HG02840 (cell line): ENCODE measurements around the gene TSPAN18.

Experiments used
- ATAC-seq: cut with Tn5 transposase; IDR thresholded peaks from one replicate; pipeline ENCODE4 v1.9.1; 2021; ENCODE audit warnings: mild to moderate bottlenecking, moderate library complexity, moderate number of reproducible peaks; ENCODE audit not compliant: unreplicated experiment, low FRiP score

Gene TSPAN18

DNA sequence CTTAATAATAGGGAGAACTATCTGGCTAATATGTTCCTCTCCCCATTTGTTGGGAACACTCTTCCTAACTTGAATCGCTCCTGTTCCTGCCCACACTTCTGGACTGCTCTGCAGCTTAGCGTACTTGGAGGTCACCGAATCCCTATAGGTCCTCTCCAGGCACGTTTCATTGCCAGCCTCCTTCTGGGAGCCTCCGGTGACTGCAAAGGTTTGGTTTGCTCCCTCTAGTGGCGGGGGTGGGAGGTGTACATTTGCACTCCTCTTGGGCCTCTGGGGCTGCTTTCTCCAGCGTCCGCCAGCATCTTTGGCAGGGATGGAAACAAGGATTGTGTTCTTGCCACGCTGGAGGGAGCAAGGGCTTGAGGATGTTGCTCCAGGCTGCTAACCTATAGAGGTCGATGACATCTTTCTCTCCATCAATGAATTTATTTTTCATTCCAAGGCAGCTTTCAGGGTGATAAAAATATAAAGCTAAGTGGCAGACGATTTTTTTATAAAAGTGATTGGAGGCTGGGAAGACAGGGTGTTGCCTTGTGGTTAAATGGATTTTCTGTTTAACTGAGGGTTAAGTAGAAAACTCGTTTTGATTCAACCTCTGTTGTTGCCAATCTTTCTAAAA lies 48.7 kb downstream of the TSPAN18 start:
- no peak for ATAC-seq

DNA sequence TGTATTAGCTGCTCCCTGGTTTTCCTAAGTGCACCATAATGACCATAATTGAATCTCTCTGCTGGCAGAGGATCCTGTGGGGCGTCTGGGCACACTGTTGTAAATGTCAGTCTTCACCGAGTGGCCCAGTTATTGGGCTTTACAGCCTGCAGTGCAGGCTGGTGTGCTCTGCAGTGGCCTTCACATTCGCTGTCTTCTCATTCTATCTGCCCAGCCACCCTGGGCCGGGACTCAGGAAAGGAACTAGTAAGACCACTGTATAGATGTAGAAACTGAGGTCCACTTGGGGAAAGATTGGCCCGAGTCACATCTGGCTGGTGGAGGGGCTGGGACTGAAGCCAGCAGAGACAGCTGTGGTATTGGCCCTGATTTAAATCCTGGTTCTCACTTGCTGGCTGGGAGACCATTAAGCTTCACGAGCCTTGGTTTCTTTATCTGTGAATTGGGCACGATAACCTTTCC lies 49.3 kb downstream of the TSPAN18 start:
- no peak for ATAC-seq

DNA sequence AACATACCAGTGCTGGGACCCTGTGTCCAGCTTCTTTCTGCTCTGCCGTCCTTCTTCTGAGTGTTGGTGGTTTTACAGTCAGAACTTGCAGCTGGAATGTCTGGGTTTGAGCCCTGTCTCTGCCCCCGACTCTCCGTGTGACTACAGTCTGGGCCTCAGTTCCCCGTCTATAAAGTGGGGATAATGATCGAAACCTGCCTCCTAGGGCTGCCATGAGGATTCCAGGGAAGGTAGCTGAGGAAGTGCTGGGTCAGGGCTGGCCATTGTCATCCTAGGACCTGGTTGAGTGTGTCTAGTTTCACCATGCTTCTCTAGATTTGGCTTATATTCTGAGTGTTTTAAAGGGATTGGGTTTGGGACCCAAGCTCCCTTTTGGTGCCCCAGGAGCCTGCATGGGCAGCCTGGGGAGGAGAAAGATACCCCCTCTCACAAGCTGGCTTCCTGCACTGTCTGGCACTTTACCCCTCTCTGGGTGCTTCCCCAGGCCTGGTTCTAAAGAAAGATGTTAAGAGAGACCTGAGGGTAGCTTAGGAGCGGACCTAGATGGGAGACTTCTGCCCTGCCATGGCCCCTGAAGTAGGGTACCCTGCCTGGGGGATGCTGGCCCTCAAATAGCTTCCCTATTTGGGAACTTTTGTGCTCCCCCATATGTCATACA lies 49.9 kb downstream of the TSPAN18 start:
- ATAC-seq: no peak

- no peak for ATAC-seq
Measured at GRCh38 chr11:44777209-44778194, 50.7 kb downstream of the TSPAN18 start.

DNA sequence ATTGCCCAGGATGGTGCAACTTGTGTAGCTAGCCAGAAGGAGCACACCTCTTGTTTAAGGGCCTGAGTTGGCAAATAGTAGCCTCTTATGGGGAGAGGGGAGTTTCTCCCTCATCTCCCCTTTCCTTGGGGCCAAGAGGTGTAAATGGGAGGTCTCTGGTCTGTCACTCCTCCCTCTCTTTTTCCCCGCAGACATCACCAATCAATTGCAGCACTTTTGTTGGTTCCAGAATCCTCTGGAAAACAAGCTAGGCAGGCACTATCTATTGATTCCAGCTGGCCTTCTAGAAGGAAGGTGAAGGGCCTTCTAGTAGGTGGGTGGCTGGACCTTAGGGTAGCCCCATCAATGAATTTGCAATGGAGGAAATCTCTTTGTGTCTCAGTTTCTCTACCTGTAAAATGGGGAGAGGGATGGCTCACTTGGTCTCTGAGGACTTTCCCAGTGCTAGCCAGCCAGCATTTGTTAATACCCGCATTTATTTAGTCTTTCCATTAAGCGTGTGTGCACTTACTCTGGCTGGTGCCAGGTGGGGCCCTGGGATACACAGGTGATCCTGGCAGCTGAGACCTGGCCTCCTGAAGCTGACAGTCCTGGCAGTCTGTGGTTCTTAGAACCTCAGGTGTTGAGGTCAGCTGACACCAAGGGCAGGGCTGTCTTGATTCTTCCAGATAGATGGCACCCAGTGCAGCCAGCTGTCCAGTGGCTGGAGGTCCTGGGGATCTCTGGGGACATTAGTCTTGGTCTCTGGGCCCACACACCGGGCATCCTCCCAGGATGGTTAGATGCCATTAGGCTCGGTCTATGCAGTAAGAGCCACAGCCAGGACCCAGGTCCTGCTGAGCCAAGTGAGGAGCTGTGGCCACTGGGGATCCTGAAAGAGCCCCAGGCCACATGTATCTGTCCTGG lies 51.7 kb downstream of the TSPAN18 start:
- no peak for ATAC-seq

DNA sequence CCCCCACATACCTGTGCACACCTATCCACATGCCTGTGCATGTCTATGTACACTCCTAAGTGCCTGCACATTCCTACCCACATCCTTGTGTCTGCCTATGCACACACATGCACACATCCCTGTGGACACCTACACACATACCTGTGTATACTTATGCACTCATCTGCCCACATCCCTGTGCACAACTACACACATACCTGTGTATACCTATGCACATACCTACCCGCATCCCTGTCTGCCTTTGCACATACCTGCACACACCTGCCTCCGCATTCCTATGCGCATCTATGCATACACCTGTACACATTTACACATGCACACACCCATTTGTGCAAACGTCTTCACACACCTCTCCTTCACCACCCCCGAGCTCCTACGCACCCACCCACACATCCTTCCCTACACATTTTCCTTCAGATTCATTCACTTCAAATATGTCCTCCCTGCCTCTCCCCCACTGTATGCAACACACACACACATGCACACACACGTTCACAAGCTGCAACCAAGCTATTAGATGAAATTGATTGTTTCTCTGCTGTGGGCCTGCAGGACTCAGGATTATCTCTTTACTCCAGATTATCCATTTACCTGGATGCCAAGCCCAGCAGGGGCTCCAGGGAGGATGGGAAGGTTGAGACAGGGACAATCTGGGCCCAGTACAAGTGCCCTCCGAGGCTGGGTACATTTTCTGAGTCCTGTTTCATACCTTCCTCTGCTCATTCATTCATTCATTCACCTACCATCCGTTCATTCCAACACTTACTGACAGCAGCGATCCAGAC lies 53.2 kb downstream of the TSPAN18 start:
- ATAC-seq: no peak

DNA sequence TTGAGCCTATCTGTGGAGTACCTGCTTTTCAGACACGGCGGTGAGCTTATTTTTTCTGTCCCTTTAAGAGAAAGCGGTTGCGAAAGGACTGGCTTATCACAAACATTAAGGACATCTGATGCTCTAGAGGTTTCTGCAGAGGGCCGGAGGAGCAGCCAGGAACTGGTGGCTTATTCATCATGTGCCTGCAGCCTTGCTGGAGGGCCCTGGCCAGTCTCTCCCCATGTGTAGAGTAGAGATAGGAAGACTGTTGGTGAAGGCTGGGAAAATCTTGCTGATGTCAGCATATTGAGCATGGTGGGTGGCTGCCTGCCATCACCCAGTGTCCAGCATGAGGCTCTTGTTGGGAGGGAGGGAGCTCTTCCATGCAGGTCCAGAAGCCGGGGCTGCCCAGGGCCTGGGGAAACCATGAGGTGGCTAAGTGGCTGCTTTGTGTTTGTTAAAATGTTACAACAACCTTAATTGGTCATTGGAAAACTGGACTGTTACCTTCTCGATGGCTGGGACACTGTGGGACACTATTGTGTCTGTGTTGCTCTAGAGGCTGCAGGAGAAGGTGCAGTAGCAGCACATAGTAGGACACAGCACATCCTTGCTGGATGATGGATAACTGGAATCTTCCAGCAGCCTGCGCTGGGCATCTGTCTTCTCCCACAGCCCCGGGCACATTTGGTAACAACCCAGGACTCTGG lies 54.3 kb downstream of the TSPAN18 start:
- no peak for ATAC-seq

DNA sequence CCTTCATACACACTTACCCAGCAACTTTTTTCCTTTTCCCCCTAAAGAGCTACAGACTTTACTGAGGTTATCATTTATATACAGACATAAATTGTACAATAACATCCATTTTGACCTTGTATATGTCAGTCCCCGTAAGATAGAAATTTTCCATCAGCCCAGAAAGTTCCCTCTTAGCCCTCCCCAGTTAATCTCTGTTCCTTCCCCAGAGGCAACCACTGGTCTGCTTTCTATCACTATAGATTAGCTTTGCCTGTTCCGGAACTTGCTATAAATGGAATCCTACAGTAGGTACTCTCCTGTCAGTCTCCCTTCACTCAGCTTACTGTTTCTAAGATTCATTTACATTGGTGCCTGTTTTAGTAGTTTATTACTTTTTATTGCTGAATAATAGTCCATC lies 54.9 kb downstream of the TSPAN18 start:
- ATAC-seq: no peak

GRCh38 chr11:44782478-44782877 lies 55.7 kb downstream of the TSPAN18 start:
- no peak for ATAC-seq

GRCh38 chr11:44784436-44784760 lies 57.6 kb downstream of the TSPAN18 start:
- ATAC-seq: no peak

- no peak for ATAC-seq
Measured at GRCh38 chr11:44784851-44785250, 58.1 kb downstream of the TSPAN18 start.

- no peak for ATAC-seq
Measured at GRCh38 chr11:44785856-44786607, 59.3 kb downstream of the TSPAN18 start.

DNA sequence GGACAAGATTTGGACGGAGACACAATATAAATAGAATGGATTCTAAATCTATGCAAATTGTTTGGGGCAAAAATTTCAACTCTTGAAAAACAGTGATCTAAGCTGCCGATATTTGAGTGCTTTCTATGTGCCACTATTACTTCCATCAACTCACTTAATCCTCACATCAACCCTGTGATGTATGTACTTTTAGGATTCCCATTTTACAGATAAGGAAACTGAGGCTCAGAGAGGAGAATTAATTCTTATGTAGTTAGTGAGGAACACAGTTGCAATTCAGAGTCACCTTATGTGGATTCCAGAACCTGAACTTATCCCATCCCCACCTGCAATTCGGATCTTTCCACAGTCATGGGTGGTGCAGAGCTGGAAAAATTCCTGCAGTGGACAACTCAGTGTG lies 60.3 kb downstream of the TSPAN18 start:
- ATAC-seq: no peak

GRCh38 chr11:44787981-44788380 lies 61.2 kb downstream of the TSPAN18 start:
- no peak for ATAC-seq

DNA sequence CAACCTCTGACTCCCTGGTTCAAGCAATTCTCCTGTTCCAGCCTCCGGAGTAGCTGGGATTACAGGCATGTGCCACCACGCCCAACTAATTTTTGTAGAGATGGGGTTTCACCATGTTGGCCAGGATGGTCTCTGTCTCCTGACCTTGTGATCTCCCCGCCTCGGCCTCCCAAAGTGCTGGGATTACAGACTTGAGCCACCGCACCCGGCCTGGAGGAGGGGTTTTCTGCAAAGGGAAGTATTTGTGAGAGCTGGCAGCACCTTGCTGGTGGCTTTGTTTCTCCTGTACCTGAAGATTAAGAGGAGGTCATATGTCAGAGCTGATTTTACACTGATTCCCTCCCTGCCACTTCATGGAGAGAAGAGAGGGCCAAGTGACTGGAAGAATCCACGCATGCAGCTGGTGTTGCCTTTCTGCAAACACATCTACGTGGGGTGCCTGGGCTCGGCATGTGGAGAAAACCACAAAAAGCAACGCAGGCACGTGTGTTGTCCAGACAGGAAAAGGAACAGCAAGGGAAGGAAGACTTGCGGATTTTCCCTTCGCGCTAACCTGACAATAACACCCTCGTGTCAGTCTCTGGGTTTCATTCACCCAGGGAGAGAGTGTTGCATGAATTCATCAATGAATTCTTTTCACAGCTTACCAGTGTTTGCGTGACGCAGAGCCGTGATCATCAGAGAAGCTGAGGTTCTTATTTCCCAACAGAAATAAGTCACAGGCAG lies 61.9 kb downstream of the TSPAN18 start:
- no peak for ATAC-seq

- no peak for ATAC-seq
Measured at GRCh38 chr11:44789496-44789895, 62.7 kb downstream of the TSPAN18 start.

GRCh38 chr11:44790211-44790610 lies 63.4 kb downstream of the TSPAN18 start:
- no peak for ATAC-seq
